GM18511 (cell line): ENCODE data around the gene CACNG4.

ENCODE experiments used
- ATAC-seq: cut with Tn5 transposase; IDR thresholded peaks from one replicate; pipeline ENCODE4 v1.9.1; 2021; ENCODE audit warnings: mild to moderate bottlenecking, moderate library complexity; ENCODE audit not compliant: unreplicated experiment

The CACNG4 gene

DNA sequence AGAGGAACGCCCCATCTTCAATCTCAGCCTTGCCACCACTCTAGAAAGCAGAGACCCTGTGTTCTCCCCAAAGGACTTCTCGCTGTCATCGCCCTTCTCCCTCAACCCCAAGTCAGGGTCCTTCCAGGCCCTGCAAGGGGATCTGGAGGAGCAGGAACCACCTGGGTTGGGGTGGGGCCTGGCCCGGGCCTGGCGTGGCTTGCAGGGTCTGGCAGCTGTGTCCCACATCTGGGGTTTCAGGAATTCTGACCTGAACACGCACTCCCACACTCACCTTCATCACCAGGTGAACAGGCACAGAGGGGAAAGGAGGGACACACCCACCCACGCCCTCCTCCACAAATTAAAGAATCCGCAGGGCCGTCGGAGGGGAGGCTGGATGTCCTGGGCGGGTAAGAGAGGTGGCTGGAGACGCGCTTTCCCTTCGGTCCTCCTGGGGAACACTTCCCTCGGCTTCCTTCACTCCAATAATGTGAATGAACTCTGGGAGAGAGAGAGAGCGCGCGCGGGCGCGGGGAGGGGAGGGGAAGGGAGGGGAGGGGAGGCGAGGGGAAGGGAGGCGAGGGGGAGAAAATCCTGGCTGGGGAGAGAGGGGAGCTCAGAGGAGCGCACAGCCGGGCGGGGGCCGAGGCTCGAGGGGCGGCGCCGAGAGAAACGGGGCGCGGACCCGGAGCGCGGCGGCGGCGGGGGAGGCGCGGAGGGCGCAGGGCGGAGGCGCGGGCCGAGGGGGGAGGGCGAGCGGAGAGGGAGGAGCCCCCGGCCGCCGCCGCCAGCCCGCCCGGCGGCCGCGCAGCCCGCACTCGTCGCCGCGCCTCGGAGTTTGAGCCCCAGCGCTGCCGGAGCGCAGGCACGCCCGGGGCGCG is at the start of gene CACNG4:
Gene CACNG4, plus strand, starts transcription at position 799 of the 863 bp plus-strand sequence. CDS start 205 bp downstream, outside the sequence.
- ATAC-seq, result no peak

DNA sequence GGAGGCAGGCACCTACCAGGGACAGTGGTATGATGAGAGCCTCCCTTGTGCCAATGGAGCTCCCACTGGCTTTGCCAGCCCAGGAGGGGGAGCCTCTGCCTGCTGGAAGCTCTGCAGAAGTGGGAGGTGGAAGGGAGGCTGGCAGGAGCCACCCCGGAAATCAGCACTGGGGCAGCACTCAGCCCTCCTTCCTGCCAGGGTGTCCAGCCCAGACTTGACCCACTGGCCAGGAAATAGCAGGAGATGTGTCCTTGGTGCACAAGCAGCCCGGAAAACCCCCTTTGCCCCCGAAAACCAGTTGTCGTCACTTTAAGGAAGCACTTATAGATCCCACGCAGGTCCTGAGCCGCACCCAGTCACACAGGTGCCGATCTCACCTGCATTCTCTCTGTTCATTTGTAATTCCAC is 49.3 kb upstream of the CACNG4 start:
- ATAC-seq, result no peak

DNA sequence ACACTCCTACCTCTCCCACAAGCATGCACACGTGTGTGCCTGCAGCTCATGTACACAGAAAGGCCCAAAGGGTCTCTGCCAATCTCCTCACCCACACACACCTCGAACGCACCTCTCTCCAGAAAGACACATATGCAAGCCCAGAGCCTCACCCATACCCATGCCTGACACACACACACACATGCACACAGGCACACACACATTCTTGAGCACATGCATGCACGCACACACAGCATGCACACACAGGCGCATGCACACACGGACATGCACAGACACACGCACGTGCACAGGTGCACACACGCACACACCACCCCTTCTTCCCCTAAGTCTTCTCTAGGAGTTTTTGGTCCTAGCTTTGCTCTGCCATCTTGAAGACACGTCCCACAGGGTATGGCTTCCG is 48.7 kb upstream of the CACNG4 start:
- ATAC-seq, result no peak

DNA sequence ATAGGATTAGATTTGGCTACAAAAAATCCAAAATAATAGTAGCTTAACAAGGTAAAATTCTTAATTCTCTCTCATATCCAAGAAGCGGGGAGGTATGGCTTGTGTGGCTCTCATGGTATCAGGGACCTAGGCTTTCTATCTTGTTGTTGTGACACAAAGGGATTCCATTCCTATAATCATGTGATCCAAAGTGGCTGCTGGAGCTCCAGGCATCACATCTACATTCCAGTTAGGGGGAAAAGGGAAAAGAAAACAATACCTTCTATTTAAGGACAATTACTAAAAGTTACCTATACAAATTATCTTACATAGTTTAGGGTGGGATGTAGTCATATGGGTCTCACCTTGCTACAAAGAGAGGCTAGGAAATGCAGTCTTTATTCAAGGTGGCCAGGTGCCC is 47.6 kb upstream of the CACNG4 start:
- ATAC-seq, result no peak

DNA sequence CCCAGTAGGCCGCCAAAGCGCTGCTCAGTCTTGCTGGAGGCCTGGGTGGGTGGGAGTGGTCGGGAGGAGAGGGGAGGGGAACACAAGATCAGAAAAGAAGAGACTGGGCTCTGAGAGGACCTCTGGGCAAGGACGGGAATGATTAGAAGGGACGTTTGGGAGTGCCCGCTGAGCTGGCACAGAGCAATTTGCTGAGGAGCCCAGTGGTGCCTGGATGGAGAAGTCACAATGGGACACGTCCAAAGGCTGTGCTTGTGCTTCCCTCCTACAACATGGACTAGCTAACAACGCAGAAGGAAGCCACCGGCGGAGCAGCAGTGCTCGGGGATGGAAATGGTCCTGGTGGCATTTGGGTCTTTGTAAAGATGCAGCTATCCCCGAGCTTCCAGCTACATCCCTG is 45.6 kb upstream of the CACNG4 start:
- ATAC-seq, result no peak

DNA sequence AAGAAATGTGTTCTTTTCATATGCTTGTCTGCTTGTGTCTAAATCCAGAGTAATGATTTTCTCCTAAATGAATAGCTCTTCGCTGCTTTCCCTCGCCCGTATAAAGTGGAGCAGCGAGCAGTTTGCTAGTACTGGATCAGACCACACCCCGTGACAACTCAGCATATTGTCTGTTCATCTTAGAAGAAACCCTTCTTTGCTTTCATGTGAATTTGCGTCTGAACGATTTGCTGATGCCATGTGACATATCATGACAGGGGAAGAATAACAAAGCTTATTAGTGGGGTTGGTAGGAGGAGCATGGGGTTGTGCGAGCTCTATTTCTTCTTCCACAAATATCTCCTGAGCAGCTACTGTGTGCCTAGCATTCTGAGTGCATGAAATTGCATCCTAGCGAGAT is 44.1 kb upstream of the CACNG4 start:
- ATAC-seq, result no peak

DNA sequence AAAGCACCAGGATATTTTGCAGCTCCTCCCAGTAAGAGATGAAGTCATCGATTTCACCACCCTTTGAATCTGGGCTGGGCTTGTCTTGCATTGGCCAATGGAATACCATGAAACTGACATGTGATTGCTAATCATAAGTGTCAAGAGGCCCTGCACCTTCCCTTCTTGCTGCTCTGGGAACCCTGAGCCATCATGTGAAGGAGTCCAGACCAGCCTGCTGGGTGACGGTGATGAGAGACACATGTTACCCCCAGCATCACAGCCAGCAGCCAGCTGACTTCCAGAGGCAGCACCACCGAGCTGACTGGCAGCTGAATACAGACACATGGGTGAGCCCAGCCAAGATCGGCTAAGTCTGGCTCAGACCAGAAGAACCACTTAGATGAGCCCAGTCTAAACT is 43.6 kb upstream of the CACNG4 start:
- ATAC-seq, result no peak

DNA sequence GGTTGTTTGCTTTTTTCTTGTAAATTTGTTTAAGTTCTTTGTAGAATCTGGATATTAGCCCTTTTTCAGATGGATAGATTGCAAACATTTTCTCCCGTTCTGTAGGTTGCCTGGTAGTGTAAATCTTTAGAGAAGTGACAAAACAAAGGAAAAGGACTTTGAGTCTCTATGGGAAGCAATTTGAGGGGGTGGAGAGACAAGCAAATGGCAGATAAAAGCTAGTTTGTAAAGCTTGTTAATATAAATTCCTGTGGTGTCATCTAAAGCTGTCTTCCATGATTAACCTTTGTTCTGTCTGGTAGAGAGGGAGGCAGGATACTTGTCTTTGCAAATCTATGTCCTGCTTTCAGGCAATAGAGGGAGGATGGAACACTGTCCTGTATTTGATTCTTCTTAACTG is 40.6 kb upstream of the CACNG4 start:
- ATAC-seq, result no peak

DNA sequence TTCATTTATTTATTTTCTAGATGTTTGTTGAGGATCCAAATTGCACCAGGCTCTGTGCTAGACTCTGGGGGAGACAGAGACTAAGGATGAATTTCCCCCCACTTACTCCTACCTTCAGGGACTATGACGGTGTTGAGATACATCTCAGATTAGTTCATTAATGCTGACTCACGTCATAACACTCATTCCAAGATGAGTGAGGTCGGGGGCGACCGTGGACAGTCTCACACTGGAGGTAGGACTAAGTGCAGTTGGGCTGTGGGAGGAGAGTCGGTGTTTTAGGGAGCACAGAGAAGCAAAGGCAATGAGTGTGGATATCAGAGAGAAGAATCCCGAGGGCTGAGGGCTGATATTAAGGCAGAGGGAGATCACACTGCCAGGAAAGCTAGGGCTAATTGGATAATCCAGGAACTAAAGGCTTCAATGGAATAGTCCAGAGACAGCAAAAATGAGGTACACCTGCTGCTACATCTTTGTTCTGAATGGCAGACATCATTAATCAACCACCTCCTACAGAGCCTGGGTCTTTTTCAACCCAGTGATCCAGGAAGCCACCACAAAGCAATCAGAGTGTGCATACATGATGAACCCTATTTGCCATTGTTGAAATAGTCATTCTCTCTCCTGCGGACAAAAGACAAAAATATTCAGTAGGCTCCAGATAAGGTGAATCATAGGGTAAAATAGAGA is 38.6 kb upstream of the CACNG4 start:
- ATAC-seq, result no peak

DNA sequence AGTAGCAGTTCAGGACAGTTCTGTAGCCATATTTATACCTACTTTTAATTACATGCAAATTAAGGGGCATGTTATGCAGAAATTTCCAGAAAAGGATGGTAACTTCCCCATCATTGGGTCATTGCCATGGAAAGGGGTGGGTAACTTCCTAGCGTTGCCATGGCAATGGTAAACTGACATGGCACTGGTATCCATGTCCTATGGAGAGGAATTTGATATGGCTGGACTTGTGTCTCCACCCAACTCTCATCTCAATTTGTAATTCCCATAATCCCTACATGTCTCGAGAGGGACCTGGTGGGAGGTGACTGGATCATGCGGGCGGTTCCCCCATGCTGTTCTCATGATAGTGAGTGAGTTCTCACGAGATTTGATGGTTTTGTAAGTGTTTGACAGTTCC is 35.6 kb upstream of the CACNG4 start:
- no peak for ATAC-seq

DNA sequence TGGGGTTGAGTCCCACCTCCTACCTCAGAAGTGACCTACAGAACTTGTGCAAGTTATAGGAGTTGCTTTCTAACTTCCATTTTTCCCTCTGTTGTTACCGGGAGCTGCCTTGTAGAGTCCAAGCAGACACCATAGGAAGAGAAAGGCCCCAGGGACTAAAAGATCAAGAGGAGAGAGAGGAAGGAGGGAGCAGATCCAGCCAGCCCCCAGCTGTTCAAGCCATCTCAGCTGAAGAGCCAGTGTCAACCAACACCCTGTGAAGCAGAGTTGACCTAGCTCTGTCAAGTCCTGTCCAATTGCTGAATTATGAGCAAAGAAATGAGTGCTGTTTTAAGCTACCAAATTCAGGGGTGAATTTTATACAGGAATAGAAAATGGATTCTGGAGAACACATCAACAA is 34.9 kb upstream of the CACNG4 start:
- ATAC-seq, result no peak

DNA sequence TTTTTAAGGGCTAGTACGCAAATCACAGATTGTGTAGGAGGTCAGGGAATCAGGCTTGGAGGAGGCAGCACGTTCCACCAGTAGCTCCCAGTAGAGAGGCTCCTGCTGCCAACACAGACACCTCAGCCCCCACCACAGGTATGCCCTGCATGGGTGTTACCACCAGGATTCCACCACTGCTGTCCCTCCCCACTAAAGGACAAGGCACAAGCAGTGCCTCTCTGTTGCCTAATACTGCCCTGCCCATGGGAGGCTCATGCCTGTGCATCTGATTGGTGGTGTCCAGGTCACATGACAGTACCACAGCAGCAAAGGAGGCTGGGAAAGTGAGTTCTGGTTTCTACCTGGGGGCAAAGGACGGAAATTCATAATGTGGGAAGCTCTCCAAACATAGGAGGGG is 33.6 kb upstream of the CACNG4 start:
- no peak for ATAC-seq

DNA sequence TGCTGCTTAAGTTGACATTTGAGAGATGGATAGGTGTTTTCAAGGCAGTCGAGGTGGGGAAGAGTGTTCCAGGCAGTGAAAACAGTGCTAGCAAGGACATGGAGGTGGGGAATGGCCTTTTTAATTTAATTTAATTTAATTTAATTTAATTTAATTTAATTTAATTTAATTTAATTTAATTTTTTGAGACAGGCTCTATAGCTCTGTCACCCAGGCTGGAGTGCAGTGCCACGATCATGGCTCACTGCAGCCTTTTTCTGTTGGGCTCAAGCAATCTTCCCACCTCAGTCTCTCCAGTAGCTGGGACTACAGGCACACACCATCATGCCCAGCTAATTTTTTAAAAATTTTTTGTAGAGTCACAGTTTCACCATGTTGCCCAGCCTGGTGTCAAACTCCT is 32.2 kb upstream of the CACNG4 start:
- ATAC-seq, result no peak

DNA sequence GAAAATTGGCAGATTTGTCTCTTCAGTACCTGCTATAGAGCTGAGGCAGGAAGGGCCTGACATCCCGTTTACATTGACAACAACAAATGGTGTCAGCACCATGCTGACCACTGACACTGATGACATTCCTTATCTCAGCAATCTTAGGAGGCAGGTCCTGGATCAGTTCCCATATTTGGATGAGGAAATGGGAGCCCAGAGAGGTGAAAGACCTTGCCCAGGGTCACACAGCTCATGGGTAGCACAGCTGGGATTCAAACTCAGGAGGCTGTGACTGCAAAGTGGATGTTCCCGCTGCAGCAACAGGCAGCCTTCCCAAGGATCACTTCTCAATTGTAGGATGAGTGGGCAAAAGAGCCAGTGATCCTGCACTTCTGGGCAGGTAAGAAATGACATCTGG is 30.5 kb upstream of the CACNG4 start:
- ATAC-seq, result no peak

DNA sequence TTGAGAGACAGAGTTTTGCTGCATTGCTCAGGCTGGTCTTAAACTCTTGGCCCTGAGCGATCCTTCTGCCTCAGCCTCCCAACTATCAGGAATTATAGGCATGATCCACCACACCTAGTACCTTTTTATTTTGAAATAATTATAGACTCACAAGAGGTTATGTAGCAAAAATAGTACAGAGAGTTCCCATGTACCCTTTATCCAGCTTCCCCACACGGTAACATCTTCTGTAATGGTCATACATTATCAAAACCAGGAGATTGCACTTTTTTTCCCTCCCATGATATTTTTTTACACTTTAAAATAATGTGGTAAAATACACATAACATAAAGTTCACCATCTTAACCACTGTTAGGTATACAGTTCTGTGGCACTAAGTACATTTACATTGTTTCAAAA is 28.8 kb upstream of the CACNG4 start:
- no peak for ATAC-seq

DNA sequence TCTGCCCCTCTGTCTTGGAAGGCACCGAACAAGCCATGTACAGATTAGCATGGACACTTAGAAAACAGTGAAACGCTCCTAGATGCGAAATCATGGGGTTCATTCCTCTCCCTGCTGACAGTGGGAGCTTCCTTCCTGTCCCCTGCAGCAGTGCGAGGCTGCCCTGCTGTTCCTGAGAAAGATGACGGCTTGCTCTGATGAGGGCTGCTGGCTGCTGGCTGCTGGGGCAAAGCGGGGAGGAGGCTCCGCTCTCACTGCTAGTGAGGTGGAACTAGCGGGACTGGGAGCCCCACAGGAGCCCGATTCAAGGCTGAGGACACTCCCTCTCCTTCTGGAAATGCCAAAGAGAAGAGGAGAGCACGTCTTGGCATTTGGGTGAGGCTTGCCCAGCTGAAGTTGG is 25.9 kb upstream of the CACNG4 start:
- no peak for ATAC-seq

DNA sequence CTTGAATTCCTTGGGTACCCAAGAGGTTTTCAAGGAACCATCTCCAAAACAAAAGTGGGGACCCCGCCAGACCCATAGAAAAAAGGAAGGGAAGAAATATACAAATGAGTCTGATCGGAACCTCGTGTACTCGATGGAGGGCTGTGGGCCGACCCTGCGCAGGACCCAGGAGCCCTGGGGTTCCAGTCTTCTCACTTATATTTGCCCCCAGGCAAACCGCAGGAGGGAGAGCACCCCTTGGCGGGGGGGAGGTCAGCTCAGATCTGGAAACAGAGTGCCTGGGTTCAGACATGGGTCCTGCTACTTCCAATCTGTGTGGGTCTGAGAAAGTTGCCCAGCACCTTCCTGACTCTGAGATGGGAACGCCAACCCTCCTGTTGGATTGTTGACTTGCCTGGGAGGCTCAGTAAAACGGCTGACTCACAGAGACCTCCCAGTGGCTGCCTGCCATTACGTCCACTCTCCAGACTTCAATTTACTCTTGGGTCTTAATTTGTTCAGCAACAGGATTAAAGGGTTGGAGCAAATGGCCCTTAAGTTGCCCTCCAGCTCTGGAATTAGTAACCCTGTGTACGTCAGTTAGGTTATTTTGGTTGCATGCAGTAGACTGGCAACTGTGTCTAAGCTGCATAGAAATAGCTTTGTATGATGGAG is 24.9 kb upstream of the CACNG4 start:
- ATAC-seq, result no peak

DNA sequence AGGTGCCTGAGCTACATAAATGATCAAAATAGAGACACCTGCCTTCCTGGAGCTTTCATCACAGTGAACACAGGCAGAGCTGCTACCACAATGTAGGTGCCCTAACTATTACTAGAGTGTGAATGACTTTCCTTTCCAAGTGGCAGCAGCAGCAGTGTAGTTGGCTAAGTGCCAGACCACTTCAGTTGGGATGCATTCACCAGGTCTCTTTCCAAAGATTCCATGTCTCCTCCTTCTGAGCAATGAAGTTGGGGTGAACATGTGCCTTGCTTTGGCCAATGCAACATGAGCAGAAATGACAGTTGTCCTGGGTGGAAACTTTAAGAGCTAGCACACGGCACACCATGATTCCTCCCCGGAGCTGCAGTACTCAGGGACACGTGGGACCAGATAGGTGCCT is 23.3 kb upstream of the CACNG4 start:
- no peak for ATAC-seq

DNA sequence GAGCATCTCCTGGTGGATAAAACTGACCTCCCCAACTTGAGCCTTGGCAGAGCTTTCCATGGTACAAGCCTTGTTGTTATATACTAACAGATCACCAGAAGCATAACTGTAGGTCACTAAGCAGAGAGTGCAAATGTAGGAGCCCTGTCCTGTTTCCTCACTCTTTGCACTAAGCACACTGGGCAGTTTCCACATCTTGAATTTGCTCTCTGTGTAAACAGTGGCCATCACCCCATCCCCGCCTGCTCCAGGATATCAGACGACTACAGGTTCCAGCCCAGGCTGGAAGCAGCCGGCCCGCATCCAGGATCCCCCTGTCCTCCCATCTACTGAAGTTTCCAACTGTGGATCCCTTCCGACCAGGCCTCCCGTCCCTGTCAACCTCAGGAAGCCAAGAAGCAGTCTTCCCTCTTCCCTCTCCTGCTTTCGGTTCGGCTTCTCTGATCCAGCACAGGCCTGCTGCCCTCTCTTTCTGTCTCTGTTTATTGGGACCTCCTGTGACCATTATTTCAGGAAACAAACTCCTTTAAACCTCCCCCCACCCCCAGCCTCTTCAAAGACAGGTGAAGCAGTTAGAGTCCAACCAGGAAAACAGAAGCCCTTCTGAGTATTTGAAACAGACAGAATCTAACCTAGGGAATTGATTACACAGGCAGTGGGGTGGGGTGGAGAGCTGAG is 22.6 kb upstream of the CACNG4 start:
- no peak for ATAC-seq

DNA sequence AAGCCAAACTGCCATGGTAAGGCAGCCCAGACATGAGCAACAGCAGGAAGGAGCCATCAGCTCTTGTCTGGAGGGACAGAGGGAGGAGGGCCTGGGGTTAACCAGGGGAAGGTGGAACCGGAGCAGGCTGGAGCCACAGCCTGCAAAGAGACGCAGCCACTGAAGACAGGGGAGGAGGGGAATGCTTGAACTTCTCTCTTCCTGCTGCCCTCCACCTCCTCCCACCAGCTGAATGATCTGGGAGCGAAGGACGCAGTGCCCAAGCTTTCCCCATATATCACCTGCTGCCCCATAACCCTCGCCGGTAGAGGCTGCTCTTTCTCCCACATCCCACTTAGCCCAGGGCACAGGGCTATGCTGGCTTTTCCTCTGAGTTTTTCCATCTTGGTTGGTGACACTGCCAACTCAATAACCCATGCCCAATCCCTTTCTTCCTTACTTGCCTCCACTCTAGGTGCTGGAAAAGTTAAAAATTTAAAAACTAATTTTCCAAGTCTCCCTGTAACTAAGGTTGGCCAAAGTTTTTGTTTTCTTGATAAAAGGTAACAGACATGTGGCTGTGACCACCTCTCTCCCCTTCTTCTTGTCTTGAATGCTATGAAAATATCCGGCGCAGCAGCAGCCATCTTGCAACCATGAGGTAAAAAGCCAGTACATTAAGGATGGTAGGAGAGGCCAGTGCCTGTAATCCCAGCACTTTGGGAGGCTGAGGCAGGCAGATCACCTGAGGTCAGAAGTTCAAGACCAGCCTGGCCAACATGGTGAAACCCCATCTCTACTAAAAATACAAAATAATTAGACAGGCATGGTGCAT is 21.8 kb upstream of the CACNG4 start:
- no peak for ATAC-seq

DNA sequence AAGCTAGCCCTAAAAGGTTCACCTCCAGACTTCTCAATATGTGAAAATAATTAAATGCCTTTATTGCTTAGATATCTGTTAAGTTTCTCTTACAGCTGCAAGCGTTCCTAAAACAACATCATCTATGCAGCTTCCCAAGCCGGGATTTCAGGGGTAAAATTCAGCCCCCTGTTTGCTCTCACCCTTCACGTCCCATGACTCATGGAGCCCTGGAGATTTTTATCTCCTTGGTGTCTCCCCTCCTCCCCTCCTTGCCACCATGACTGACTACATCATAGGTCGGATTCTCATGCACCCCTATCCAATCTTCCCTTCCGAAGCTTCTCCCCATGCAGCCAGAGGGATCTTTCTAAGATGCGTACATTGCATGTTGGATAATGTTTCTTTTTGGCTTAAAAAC is 21.0 kb upstream of the CACNG4 start:
- ATAC-seq, result no peak
